ENCODE data around the gene CHSY3.

Gene CHSY3

DNA sequence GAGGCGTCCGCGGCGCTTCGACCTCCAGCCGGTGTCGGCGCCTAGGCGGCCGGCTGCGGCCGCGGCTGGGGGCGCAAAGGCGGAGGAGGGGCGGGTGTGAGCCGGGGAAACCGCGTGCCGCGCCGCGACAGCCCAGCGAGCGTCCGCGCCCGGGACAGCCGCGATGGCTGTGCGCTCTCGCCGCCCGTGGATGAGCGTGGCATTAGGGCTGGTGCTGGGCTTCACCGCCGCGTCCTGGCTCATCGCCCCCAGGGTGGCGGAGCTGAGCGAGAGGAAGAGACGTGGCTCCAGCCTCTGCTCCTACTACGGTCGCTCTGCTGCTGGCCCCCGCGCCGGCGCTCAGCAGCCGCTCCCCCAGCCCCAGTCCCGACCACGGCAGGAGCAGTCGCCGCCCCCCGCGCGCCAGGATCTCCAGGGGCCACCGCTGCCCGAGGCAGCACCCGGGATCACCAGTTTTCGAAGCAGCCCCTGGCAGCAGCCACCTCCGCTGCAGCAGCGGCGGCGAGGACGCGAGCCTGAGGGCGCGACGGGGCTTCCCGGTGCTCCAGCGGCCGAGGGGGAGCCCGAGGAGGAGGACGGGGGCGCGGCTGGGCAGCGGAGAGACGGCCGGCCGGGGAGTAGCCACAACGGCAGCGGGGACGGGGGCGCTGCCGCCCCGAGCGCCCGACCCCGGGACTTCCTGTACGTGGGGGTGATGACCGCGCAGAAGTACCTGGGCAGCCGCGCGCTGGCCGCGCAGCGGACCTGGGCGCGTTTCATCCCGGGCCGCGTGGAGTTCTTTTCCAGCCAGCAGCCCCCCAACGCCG lies 605 bp downstream of the CHSY3 start (continued):
- TF ChIP-seq ZNF621 (tag by site-specific recombination; IDR thresholded peaks at IDR 0.05) (no peak), GLI4 (tag by site-specific recombination; IDR thresholded peaks at IDR 0.05) (no peak), ZNF785 (tag by site-specific recombination; IDR thresholded peaks at IDR 0.05) (no peak), ZNF202 (tag by site-specific recombination; IDR thresholded peaks at IDR 0.05; ENCODE audit: borderline replicate concordance) (no peak), ZNF670 (tag by site-specific recombination; IDR thresholded peaks at IDR 0.05; ENCODE audit: low read depth) (no peak), ZBTB20 (tag by site-specific recombination; IDR thresholded peaks at IDR 0.05) (peak; percentile 73), ZNF132 (tag by site-specific recombination; IDR thresholded peaks at IDR 0.05; ENCODE audit: borderline replicate concordance) (no peak), ZNF23 (tag by site-specific recombination; IDR thresholded peaks at IDR 0.05; ENCODE audit: borderline replicate concordance) (no peak), ZNF600 (tag by site-specific recombination; IDR thresholded peaks at IDR 0.05) (no peak), ZNF837 (tag by site-specific recombination; IDR thresholded peaks at IDR 0.05) (no peak), ZNF16 (tag by site-specific recombination; IDR thresholded peaks at IDR 0.05; ENCODE audit: low read depth) (no peak), ZBTB48 (tag by site-specific recombination; IDR thresholded peaks at IDR 0.05) (no peak), ZNF175 (tag by site-specific recombination; IDR thresholded peaks at IDR 0.05) (no peak), GLIS2 (tag by site-specific recombination; IDR thresholded peaks at IDR 0.05) (0 out of 2 replicates have a peak, but pooled peaks have one; percentile 51), ZNF140 (tag by site-specific recombination; IDR thresholded peaks at IDR 0.05) (no peak), HOXC10 (CRISPR knock-in tag; IDR thresholded peaks at IDR 0.05) (no peak), KLF16 (tag by site-specific recombination; IDR thresholded peaks at IDR 0.05) (no peak), IKZF3 (tag by site-specific recombination; IDR thresholded peaks at IDR 0.05) (no peak)
- TF ChIP-seq, protein P1, sequence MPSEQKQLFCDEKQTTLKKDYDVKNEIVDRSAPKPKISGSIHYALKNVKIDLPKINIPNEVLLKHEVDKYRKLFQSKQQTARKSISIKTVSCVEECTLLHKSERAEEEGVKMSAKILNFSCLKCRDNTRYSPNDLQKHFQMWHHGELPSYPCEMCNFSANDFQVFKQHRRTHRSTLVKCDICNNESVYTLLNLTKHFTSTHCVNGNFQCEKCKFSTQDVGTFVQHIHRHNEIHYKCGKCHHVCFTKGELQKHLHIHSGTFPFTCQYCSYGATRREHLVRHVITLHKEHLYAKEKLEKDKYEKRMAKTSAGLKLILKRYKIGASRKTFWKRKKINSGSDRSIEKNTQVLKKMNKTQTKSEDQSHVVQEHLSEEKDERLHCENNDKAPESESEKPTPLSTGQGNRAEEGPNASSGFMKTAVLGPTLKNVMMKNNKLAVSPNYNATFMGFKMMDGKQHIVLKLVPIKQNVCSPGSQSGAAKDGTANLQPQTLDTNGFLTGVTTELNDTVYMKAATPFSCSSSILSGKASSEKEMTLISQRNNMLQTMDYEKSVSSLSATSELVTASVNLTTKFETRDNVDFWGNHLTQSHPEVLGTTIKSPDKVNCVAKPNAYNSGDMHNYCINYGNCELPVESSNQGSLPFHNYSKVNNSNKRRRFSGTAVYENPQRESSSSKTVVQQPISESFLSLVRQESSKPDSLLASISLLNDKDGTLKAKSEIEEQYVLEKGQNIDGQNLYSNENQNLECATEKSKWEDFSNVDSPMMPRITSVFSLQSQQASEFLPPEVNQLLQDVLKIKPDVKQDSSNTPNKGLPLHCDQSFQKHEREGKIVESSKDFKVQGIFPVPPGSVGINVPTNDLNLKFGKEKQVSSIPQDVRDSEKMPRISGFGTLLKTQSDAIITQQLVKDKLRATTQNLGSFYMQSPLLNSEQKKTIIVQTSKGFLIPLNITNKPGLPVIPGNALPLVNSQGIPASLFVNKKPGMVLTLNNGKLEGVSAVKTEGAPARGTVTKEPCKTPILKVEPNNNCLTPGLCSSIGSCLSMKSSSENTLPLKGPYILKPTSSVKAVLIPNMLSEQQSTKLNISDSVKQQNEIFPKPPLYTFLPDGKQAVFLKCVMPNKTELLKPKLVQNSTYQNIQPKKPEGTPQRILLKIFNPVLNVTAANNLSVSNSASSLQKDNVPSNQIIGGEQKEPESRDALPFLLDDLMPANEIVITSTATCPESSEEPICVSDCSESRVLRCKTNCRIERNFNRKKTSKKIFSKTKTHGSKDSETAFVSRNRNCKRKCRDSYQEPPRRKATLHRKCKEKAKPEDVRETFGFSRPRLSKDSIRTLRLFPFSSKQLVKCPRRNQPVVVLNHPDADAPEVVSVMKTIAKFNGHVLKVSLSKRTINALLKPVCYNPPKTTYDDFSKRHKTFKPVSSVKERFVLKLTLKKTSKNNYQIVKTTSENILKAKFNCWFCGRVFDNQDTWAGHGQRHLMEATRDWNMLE (tag by site-specific recombination; conservative IDR thresholded peaks at IDR 0.05; ENCODE audit: low read depth): no peak
- TF ChIP-seq, protein P2, sequence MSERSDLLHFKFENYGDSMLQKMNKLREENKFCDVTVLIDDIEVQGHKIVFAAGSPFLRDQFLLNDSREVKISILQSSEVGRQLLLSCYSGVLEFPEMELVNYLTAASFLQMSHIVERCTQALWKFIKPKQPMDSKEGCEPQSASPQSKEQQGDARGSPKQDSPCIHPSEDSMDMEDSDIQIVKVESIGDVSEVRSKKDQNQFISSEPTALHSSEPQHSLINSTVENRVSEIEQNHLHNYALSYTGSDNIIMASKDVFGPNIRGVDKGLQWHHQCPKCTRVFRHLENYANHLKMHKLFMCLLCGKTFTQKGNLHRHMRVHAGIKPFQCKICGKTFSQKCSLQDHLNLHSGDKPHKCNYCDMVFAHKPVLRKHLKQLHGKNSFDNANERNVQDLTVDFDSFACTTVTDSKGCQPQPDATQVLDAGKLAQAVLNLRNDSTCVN (tag by site-specific recombination; optimal IDR thresholded peaks at IDR 0.05): peak; percentile 84

DNA sequence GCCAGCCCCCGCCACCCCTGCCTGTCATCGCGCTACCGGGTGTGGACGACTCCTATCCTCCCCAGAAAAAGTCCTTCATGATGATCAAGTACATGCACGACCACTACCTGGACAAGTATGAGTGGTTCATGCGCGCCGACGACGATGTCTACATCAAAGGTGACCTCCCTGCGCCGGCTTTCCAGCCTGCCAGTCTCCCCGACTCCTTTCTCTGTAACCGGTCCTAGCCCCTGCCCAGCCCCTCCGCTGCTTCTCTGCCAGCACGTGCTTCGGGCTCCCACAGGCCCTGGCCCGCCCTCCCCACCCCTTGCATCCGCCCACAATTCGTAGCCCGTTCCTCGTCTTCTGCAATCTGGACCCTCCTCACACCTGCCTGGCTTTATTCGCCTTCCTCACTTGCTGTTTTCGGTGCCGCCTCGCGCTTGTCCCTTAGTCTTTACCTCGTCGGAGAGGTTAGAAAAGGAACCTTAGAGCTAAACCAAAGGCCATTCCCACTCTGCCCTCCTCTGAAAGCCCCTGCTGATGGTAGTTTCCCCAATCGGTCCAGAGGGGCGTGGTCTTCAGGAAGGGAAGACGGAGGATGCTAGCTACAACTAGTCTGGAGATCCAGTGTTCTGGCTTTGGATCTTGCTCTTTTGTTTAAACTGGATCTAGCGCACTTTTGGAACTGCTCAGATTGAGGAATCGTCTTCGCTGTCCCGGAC lies 1.4 kb downstream of the CHSY3 start:
- Histone ChIP-seq H3K9me3 (ENCODE audit: control insufficient read depth, insufficient read depth, low read depth, low read length) (no peaks in the 10 kb centered on the region), H3K27ac (ENCODE audit: extremely low read depth, low read depth, low read length) (no peak overlapping the region), H3K4me3 (ENCODE audit: low read depth, low read length) (peak overlapping the region; percentile 52), H3K36me3 (ENCODE audit: control insufficient read depth in 2 of 2, insufficient read depth in 1 of 2, low read length in 2 of 2) (no peaks in the 10 kb centered on the region), H3K4me1 (ENCODE audit: control insufficient read depth, insufficient read depth, low read length) (no peaks in the 10 kb centered on the region)
- ChIA-PET POLR2A (no interaction called here), CTCF (no interaction called here)
- TF ChIP-seq KLF16 (tag by site-specific recombination; IDR thresholded peaks at IDR 0.05): 0 out of 2 replicates have a peak, but pooled peaks have one; percentile 26
- TF ChIP-seq PRDM10 (tag by site-specific recombination; IDR thresholded peaks at IDR 0.05): peak; percentile 90
- TF ChIP-seq ZNF76 (tag by site-specific recombination; IDR thresholded peaks at IDR 0.05; ENCODE audit: borderline replicate concordance, low read depth): peak; percentile 47
- no peak for TF ChIP-seq GLI4 (tag by site-specific recombination; IDR thresholded peaks at IDR 0.05)
- TF ChIP-seq, protein P3, sequence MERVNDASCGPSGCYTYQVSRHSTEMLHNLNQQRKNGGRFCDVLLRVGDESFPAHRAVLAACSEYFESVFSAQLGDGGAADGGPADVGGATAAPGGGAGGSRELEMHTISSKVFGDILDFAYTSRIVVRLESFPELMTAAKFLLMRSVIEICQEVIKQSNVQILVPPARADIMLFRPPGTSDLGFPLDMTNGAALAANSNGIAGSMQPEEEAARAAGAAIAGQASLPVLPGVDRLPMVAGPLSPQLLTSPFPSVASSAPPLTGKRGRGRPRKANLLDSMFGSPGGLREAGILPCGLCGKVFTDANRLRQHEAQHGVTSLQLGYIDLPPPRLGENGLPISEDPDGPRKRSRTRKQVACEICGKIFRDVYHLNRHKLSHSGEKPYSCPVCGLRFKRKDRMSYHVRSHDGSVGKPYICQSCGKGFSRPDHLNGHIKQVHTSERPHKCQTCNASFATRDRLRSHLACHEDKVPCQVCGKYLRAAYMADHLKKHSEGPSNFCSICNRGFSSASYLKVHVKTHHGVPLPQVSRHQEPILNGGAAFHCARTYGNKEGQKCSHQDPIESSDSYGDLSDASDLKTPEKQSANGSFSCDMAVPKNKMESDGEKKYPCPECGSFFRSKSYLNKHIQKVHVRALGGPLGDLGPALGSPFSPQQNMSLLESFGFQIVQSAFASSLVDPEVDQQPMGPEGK (tag by site-specific recombination; IDR thresholded peaks at IDR 0.05): peak; percentile 41; the same call in 1 of the 2 replicates

Measured in HEK293 (cell line).